ENCODE data around the gene ELAVL1.

ELAVL1 gene

DNA sequence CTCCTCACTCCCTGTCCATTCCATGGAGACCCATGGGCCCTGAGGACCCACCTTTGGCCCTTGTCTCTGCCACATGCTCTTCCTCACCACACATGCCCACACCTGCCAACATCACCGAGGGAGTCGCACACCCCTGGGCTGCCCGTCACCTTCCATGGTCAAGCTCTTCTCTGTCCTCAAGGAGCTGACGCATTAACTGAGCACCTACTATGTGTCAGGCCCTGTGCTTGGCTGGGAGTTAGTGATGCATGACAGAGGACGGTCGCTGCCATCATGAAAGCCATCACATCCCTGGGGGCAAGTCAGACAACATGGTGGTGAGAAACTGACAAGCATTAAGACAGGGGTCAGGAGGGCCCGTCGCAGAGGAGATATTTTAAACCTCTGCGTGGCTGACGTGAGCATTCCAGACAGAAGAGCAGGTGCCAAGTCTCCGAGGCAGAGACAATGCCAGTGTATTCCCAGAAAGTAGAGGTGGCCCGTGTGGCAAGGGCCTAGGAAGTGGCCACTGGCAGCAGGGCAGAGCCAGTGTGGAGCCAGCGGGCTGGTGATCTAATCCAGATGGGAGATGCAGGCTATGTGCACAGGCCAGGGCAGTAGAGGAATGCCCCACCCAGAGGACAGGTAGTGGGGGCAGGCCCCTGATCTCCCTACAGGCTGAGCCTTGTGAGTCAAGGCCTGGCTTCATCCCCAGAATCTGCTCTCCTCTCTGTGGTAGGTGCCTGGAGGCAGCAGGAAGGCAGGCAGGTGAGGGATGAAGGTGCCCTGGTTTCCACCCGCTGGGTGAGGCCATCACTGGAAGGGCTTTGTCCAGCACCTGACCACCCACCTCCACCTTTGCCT is 21.2 kb downstream of the ELAVL1 start:
- H3K4me1 ChIP-seq (ENCODE audit: control insufficient read depth, insufficient read depth, low read length), result no peaks in the 10 kb centered on the region
- H3K9ac ChIP-seq (ENCODE audit: low read depth, low read length), result no peak overlapping the region; the same call in 1 of the 2 replicates
- no peaks in the 10 kb centered on the region for H3K9me3 ChIP-seq (ENCODE audit: control insufficient read depth, insufficient read depth, low read length)
- H3K36me3 ChIP-seq (ENCODE audit: control insufficient read depth, insufficient read depth, low read length), result peaks cover 95% of the 10 kb centered on the region
- H3K27me3 ChIP-seq (ENCODE audit: control insufficient read depth, insufficient read depth, low read length), result no peaks in the 10 kb centered on the region
- no peak overlapping the region for H3K27ac ChIP-seq (ENCODE audit: low read depth, low read length)
- H3K4me3 ChIP-seq (ENCODE audit: low read depth, low read length), result no peak overlapping the region

- Histone ChIP-seq H3K36me3 (ENCODE audit: control insufficient read depth, insufficient read depth, low read length) (peaks cover 95% of the 10 kb centered on the region), H3K9me3 (ENCODE audit: control insufficient read depth, insufficient read depth, low read length) (no peaks in the 10 kb centered on the region), H3K4me1 (ENCODE audit: control insufficient read depth, insufficient read depth, low read length) (no peaks in the 10 kb centered on the region), H3K4me3 (ENCODE audit: low read depth, low read length) (no peak overlapping the region), H3K9ac (ENCODE audit: low read depth, low read length) (no peak overlapping the region), H3K27ac (ENCODE audit: low read depth, low read length) (no peak overlapping the region), H3K27me3 (ENCODE audit: control insufficient read depth, insufficient read depth, low read length) (no peaks in the 10 kb centered on the region)
These were observed 22.0 kb downstream of the ELAVL1 start for GRCh38 chr19:7983286-7983950.

DNA sequence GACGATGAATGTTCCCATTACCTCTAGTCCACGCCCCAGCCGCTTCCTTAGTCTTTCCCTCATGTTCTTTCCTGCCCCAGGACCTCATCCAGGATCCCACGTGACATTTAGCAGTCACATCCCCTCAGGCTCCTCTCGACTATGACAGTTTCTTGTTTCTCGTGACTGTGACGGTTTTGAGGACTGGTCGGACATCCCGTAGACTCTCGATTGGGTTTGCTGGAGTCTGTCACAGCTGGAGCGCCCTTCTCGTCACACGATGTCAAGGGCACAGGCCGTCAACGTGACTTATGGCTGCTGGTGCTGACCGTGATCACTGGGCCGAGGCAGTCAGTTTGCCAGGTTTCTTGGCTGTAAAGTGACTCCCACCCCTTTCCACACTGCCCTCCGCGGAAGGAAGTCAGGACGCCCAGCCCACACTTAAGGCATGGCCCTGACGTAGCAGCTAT is 22.8 kb downstream of the ELAVL1 start:
- Histone ChIP-seq H3K27ac (ENCODE audit: low read depth, low read length) (no peak overlapping the region), H3K4me1 (ENCODE audit: control insufficient read depth, insufficient read depth, low read length) (no peaks in the 10 kb centered on the region), H3K27me3 (ENCODE audit: control insufficient read depth, insufficient read depth, low read length) (no peaks in the 10 kb centered on the region), H3K9ac (ENCODE audit: low read depth, low read length) (no peak overlapping the region), H3K36me3 (ENCODE audit: control insufficient read depth, insufficient read depth, low read length) (peaks cover 95% of the 10 kb centered on the region), H3K4me3 (ENCODE audit: low read depth, low read length) (no peak overlapping the region), H3K9me3 (ENCODE audit: control insufficient read depth, insufficient read depth, low read length) (no peaks in the 10 kb centered on the region)

DNA sequence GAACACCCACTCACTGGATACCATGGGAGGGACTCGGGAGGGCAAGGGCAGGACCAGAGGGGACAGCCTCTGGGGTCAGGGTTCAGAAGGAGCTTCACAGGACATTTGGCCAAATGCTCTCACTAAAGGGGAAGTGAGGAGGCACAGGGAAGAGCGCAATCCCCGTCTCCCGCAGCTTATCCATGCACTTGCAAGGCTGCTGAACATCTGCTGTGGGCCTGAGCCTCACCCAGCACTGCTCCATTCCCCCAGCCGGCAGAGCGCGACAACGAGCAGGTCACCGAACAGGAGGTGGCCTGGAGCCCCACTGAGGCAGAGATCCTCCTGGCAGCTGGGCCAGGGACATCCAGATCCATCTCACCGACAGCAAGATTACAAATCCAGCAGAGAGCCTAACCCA is 23.3 kb downstream of the ELAVL1 start:
- no peak overlapping the region for H3K9ac ChIP-seq (ENCODE audit: low read depth, low read length)
- H3K27me3 ChIP-seq (ENCODE audit: control insufficient read depth, insufficient read depth, low read length), result no peaks in the 10 kb centered on the region
- no peaks in the 10 kb centered on the region for H3K9me3 ChIP-seq (ENCODE audit: control insufficient read depth, insufficient read depth, low read length)
- H3K36me3 ChIP-seq (ENCODE audit: control insufficient read depth, insufficient read depth, low read length), result peaks cover 95% of the 10 kb centered on the region
- no peaks in the 10 kb centered on the region for H3K4me1 ChIP-seq (ENCODE audit: control insufficient read depth, insufficient read depth, low read length)
- H3K27ac ChIP-seq (ENCODE audit: low read depth, low read length), result no peak overlapping the region
- H3K4me3 ChIP-seq (ENCODE audit: low read depth, low read length), result no peak overlapping the region

GRCh38 chr19:7981661-7982060 is 23.8 kb downstream of the ELAVL1 start:
- H3K27ac ChIP-seq (ENCODE audit: low read depth, low read length), result no peak overlapping the region
- H3K4me3 ChIP-seq (ENCODE audit: low read depth, low read length), result no peak overlapping the region
- no peaks in the 10 kb centered on the region for H3K4me1 ChIP-seq (ENCODE audit: control insufficient read depth, insufficient read depth, low read length)
- H3K9me3 ChIP-seq (ENCODE audit: control insufficient read depth, insufficient read depth, low read length), result no peaks in the 10 kb centered on the region
- peaks cover 98% of the 10 kb centered on the region for H3K36me3 ChIP-seq (ENCODE audit: control insufficient read depth, insufficient read depth, low read length)
- no peaks in the 10 kb centered on the region for H3K27me3 ChIP-seq (ENCODE audit: control insufficient read depth, insufficient read depth, low read length)
- no peak overlapping the region for H3K9ac ChIP-seq (ENCODE audit: low read depth, low read length)

- Histone ChIP-seq H3K9me3 (ENCODE audit: control insufficient read depth, insufficient read depth, low read length) (no peaks in the 10 kb centered on the region), H3K27ac (ENCODE audit: low read depth, low read length) (no peak overlapping the region), H3K4me1 (ENCODE audit: control insufficient read depth, insufficient read depth, low read length) (no peaks in the 10 kb centered on the region), H3K36me3 (ENCODE audit: control insufficient read depth, insufficient read depth, low read length) (peaks cover 93% of the 10 kb centered on the region), H3K9ac (ENCODE audit: low read depth, low read length) (no peak overlapping the region), H3K27me3 (ENCODE audit: control insufficient read depth, insufficient read depth, low read length) (no peaks in the 10 kb centered on the region), H3K4me3 (ENCODE audit: low read depth, low read length) (no peak overlapping the region)
These were observed 24.2 kb downstream of the ELAVL1 start for GRCh38 chr19:7981199-7981598.

DNA sequence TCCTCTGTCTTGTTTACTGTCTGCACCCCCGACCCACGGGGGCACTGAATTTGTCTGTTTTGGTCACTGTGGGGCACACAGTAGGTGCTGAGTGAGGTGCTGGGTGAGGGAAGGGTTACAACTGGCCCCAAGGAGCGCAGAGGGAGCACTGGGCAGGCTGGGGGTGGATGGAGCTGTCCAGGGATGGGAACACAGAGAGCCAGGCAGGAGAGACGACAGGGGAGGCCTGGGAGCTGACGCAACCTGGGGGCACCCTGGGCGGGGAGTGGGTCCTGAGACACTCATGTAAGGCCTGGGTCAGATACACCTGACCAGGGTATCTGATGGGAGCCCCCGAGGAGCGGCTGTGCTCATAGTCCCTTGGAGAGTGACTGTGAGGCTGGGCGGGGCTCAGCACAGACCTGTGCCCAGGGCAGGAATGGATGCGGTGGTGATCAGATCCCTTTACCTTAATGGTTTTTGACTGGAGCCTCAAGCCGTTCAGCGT is 24.8 kb downstream of the ELAVL1 start:
- peaks cover 89% of the 10 kb centered on the region for H3K36me3 ChIP-seq (ENCODE audit: control insufficient read depth, insufficient read depth, low read length)

DNA sequence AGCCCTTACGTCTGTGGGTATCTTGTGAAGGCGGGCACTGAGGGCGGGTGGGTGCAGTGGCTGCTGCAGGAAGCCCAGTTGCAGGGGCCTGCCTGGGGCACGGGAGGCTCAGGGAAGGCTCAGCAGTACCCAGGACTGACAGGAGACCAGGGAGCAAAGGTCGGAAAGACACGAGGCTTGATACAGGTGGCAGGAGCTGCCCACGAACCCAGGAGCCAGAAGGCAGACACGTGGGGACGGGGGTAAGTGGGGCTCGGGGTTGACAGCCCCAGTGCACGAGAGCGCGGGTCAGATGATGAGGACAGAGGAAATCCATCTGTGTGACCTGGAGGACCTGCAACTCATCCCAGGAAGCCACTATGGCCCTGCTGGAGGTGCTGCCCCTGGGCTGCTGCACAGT is 25.3 kb downstream of the ELAVL1 start:
- Histone ChIP-seq H3K9me3 (ENCODE audit: control insufficient read depth, insufficient read depth, low read length) (no peaks in the 10 kb centered on the region), H3K4me1 (ENCODE audit: control insufficient read depth, insufficient read depth, low read length) (no peaks in the 10 kb centered on the region), H3K27me3 (ENCODE audit: control insufficient read depth, insufficient read depth, low read length) (no peaks in the 10 kb centered on the region), H3K27ac (ENCODE audit: low read depth, low read length) (no peak overlapping the region), H3K4me3 (ENCODE audit: low read depth, low read length) (no peak overlapping the region), H3K36me3 (ENCODE audit: control insufficient read depth, insufficient read depth, low read length) (peaks cover 89% of the 10 kb centered on the region), H3K9ac (ENCODE audit: low read depth, low read length) (no peak overlapping the region)

More for the DNA sequence above, 24.8 kb downstream of the ELAVL1 start:
- H3K27ac ChIP-seq (ENCODE audit: low read depth, low read length), result no peak overlapping the region
- no peak overlapping the region for H3K4me3 ChIP-seq (ENCODE audit: low read depth, low read length)
- no peak overlapping the region for H3K9ac ChIP-seq (ENCODE audit: low read depth, low read length)
- no peaks in the 10 kb centered on the region for H3K9me3 ChIP-seq (ENCODE audit: control insufficient read depth, insufficient read depth, low read length)
- H3K27me3 ChIP-seq (ENCODE audit: control insufficient read depth, insufficient read depth, low read length), result no peaks in the 10 kb centered on the region
- H3K4me1 ChIP-seq (ENCODE audit: control insufficient read depth, insufficient read depth, low read length), result no peaks in the 10 kb centered on the region

GRCh38 chr19:7979559-7979958 is 25.9 kb downstream of the ELAVL1 start:
- no peak overlapping the region for H3K9ac ChIP-seq (ENCODE audit: low read depth, low read length)
- no peaks in the 10 kb centered on the region for H3K27me3 ChIP-seq (ENCODE audit: control insufficient read depth, insufficient read depth, low read length)
- no peaks in the 10 kb centered on the region for H3K9me3 ChIP-seq (ENCODE audit: control insufficient read depth, insufficient read depth, low read length)
- no peaks in the 10 kb centered on the region for H3K4me1 ChIP-seq (ENCODE audit: control insufficient read depth, insufficient read depth, low read length)
- no peak overlapping the region for H3K4me3 ChIP-seq (ENCODE audit: low read depth, low read length)
- no peak overlapping the region for H3K27ac ChIP-seq (ENCODE audit: low read depth, low read length)
- peaks cover 92% of the 10 kb centered on the region for H3K36me3 ChIP-seq (ENCODE audit: control insufficient read depth, insufficient read depth, low read length)

GRCh38 chr19:7979011-7979410 is 26.4 kb downstream of the ELAVL1 start:
- H3K36me3 ChIP-seq (ENCODE audit: control insufficient read depth, insufficient read depth, low read length), result peaks cover 92% of the 10 kb centered on the region

DNA sequence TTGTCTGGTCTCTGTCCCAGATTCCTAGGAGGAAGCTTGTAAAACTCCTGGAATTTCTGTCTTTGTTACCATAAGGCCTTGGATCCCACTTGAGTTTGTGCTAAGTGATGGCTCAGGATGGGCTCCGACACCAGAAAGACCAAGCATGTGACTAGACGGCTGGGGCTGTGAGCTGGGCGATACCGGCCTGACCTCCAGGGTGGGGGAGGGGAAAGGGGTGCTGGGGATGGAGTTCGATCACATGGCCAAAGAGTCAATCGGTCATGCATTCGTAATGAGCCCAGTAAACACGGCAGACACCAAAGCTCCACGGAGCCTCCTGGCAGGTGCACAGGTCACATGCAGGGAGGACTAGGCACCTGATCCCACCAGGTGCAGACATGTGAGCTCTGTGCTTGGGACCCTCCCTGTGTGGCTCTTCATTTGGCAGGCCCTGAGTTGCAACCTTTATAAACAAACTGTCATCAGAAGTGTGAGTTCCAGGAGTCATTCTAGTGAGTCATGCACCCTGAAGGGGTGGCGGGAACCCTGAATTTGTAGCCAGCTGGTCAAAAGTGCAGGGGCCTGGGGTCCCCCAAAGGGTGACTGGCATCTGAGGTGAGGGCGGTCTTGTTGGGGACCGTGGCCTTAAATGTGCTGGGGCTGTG is 27.1 kb downstream of the ELAVL1 start:
- H3K4me1 ChIP-seq (ENCODE audit: control insufficient read depth, insufficient read depth, low read length), result no peaks in the 10 kb centered on the region
- peaks cover 92% of the 10 kb centered on the region for H3K36me3 ChIP-seq (ENCODE audit: control insufficient read depth, insufficient read depth, low read length)
- H3K27ac ChIP-seq (ENCODE audit: low read depth, low read length), result no peak overlapping the region
- H3K9ac ChIP-seq (ENCODE audit: low read depth, low read length), result no peak overlapping the region
- no peaks in the 10 kb centered on the region for H3K9me3 ChIP-seq (ENCODE audit: control insufficient read depth, insufficient read depth, low read length)
- no peaks in the 10 kb centered on the region for H3K27me3 ChIP-seq (ENCODE audit: control insufficient read depth, insufficient read depth, low read length)
- no peak overlapping the region for H3K4me3 ChIP-seq (ENCODE audit: low read depth, low read length)

More at GRCh38 chr19:7979011-7979410, 26.4 kb downstream of the ELAVL1 start:
- Histone ChIP-seq H3K27ac (ENCODE audit: low read depth, low read length) (no peak overlapping the region), H3K4me3 (ENCODE audit: low read depth, low read length) (no peak overlapping the region), H3K9ac (ENCODE audit: low read depth, low read length) (no peak overlapping the region), H3K27me3 (ENCODE audit: control insufficient read depth, insufficient read depth, low read length) (no peaks in the 10 kb centered on the region), H3K9me3 (ENCODE audit: control insufficient read depth, insufficient read depth, low read length) (no peaks in the 10 kb centered on the region), H3K4me1 (ENCODE audit: control insufficient read depth, insufficient read depth, low read length) (no peaks in the 10 kb centered on the region)
